H54 (cell line): Measurements from ENCODE around the gene HDAC11.

Experiments used
- DNase-seq: peaks from one replicate; pipeline ENCODE4 v3.0.0; 2011; ENCODE audit warnings: low spot score, mixed read lengths; ENCODE audit not compliant: insufficient read length
- FAIRE-seq: peaks from 3 replicates; lab custom pipeline; 2011; peaks lifted over from hg19 to GRCh38; lab: Jason Lieb, UNC
- POLR2A ChIP-seq: IDR thresholded peaks from 2 replicates; pipeline ENCODE4 v1.6.1; 2011; ENCODE audit warnings: low read depth, mild to moderate bottlenecking, low read length

HDAC11 gene

GRCh38 chr3:13537244-13537908 is 57.3 kb downstream of the HDAC11 start:
- no peak for TF ChIP-seq POLR2A
- DNase-seq = no peak
- no peak for FAIRE-seq

GRCh38 chr3:13537909-13538296 is 57.8 kb downstream of the HDAC11 start:
- FAIRE-seq = no peak
- TF ChIP-seq POLR2A = no peak
- peak; percentile 78 for DNase-seq

GRCh38 chr3:13538520-13539291 is 58.6 kb downstream of the HDAC11 start:
- no peak for FAIRE-seq
- no peak for DNase-seq
- TF ChIP-seq POLR2A = no peak

GRCh38 chr3:13539292-13539638 is 59.2 kb downstream of the HDAC11 start:
- TF ChIP-seq POLR2A = 0 out of 2 replicates have a peak, but pooled peaks have one; percentile 22
- DNase-seq (no peak), FAIRE-seq (no peak)

GRCh38 chr3:13539671-13540070 is 59.6 kb downstream of the HDAC11 start:
- no peak for TF ChIP-seq POLR2A
- FAIRE-seq = no peak
- no peak for DNase-seq

GRCh38 chr3:13540297-13540995 is 60.3 kb downstream of the HDAC11 start:
- DNase-seq = no peak
- no peak for FAIRE-seq
- TF ChIP-seq POLR2A = no peak

GRCh38 chr3:13541691-13542090 is 61.6 kb downstream of the HDAC11 start:
- no peak for TF ChIP-seq POLR2A
- FAIRE-seq = no peak
- DNase-seq = no peak

- TF ChIP-seq POLR2A = no peak
- FAIRE-seq (no peak), DNase-seq (no peak)
Measured at GRCh38 chr3:13542142-13542541, 62.0 kb downstream of the HDAC11 start.

- TF ChIP-seq POLR2A = no peak
- DNase-seq = peak; percentile 89
- FAIRE-seq = no peak
Measured at GRCh38 chr3:13543253-13543652, 63.1 kb downstream of the HDAC11 start.

GRCh38 chr3:13544293-13544831 is 64.3 kb downstream of the HDAC11 start:
- DNase-seq = peak; percentile 79
- FAIRE-seq = no peak
- TF ChIP-seq POLR2A = no peak

- no peak for FAIRE-seq
- no peak for DNase-seq
- TF ChIP-seq POLR2A = no peak
Measured at GRCh38 chr3:13544951-13545651, 65.0 kb downstream of the HDAC11 start.

- FAIRE-seq (no peak), DNase-seq (no peak)
- TF ChIP-seq POLR2A = no peak
Measured at GRCh38 chr3:13545952-13546454, 65.9 kb downstream of the HDAC11 start.

- TF ChIP-seq POLR2A = no peak
- DNase-seq = no peak
Measured at GRCh38 chr3:13546667-13547171, 66.6 kb downstream of the HDAC11 start.

More at GRCh38 chr3:13546667-13547171, 66.6 kb downstream of the HDAC11 start:
- no peak for FAIRE-seq
